GM23338 (cell line): ENCODE results near the gene OR13C4. TPM values are rescaled to one million over a fixed set of nuclear protein-coding genes. Genes with fewer than 3 reads are reported as not detected.

ENCODE experiments used
- ATAC-seq: fragments of 200-7000 bp; cut with Tn5 transposase; 3 replicates; pipeline ENCODE4 v1.9.1; 2020
- DNase-seq: peaks from one replicate; pipeline ENCODE4 v3.0.0-alpha.2; 2015; ENCODE audit warnings: low spot score
- H2AFZ ChIP-seq: fragments of 200-600 bp; sonication (generic); 2 replicates; pipeline ENCODE4 v1.8.0; 2016; ENCODE audit warnings: antibody characterized with exemption, mild to moderate bottlenecking, moderate library complexity
- H3F3A ChIP-seq: fragments of 200-600 bp; sonication (generic); replicated peaks from 2 replicates; pipeline ENCODE4 v1.8.0; 2017; ENCODE audit warnings: antibody characterized with exemption, mixed run types, low read depth
- H3K27ac ChIP-seq: fragments of 200-600 bp; sonication (generic); 2 replicates; pipeline ENCODE4 v1.6.1; 2016; ENCODE audit warnings: low read depth
- H3K27me3 ChIP-seq: fragments of 200-600 bp; sonication (generic); 2 replicates; pipeline ENCODE4 v1.8.0; 2016; ENCODE audit warnings: mild to moderate bottlenecking, mixed run types, moderate library complexity; ENCODE audit not compliant: insufficient read depth
- H3K36me3 ChIP-seq: fragments of 200-600 bp; sonication (generic); 2 replicates; pipeline ENCODE4 v1.8.0; 2016; ENCODE audit warnings: mild to moderate bottlenecking; ENCODE audit not compliant: insufficient read depth
- H3K4me1 ChIP-seq: fragments of 200-600 bp; sonication (generic); 2 replicates; pipeline ENCODE4 v1.8.0; 2016; ENCODE audit warnings: mild to moderate bottlenecking, moderate library complexity; ENCODE audit not compliant: insufficient read depth
- H3K4me2 ChIP-seq: fragments of 200-600 bp; sonication (generic); 2 replicates; pipeline ENCODE4 v1.7.1; 2017; ENCODE audit warnings: mixed run types
- H3K4me3 ChIP-seq: fragments of 200-600 bp; sonication (generic); 2 replicates; pipeline ENCODE4 v1.6.1; 2016; ENCODE audit warnings: mixed run types
- H3K79me2 ChIP-seq: fragments of 200-600 bp; sonication (generic); replicated peaks from 2 replicates; pipeline ENCODE4 v1.8.0; 2017; ENCODE audit warnings: mild to moderate bottlenecking; ENCODE audit not compliant: insufficient read depth
- H3K9me2 ChIP-seq: fragments of 200-600 bp; sonication (generic); 2 replicates; pipeline ENCODE4 v1.8.0; 2017; ENCODE audit not compliant: insufficient read depth
- H4K20me1 ChIP-seq: fragments of 200-600 bp; sonication (generic); replicated peaks from 2 replicates; pipeline ENCODE4 v1.8.0; 2017; ENCODE audit warnings: mild to moderate bottlenecking; ENCODE audit not compliant: insufficient read depth
- H3K27ac Mint-ChIP-seq: 2 replicates; pipeline ENCODE4 v1.8.0; 2020; ENCODE audit warnings: inconsistent platforms, mild to moderate bottlenecking, moderate library complexity, mixed read lengths
- H3K27me3 Mint-ChIP-seq: 3 replicates; pipeline ENCODE4 v1.8.0; 2022; ENCODE audit warnings: low read depth, mild to moderate bottlenecking, moderate library complexity, mixed read lengths, inconsistent platforms; ENCODE audit not compliant: insufficient read depth, poor library complexity
- H3K36me3 Mint-ChIP-seq: 3 replicates; pipeline ENCODE4 v1.8.0; 2021; ENCODE audit warnings: low read depth, mild to moderate bottlenecking, inconsistent platforms, moderate library complexity, mixed read lengths
- H3K4me1 Mint-ChIP-seq: 3 replicates; pipeline ENCODE4 v1.8.0; 2020; ENCODE audit warnings: mild to moderate bottlenecking, inconsistent platforms, mixed read lengths
- H3K4me3 Mint-ChIP-seq: 3 replicates; pipeline ENCODE4 v1.8.0; 2021; ENCODE audit warnings: moderate library complexity, mild to moderate bottlenecking, inconsistent platforms, mixed read lengths
- H3K9me3 Mint-ChIP-seq: 3 replicates; pipeline ENCODE4 v1.8.0; 2020; ENCODE audit warnings: moderate library complexity, mild to moderate bottlenecking, inconsistent platforms, mixed read lengths
- CREB1 ChIP-seq: fragments of 250-450 bp; sonication (Bioruptor Pico); IDR thresholded peaks from 2 replicates; pipeline ENCODE4 v1.5.0; 2020; ENCODE audit warnings: low read depth, mild to moderate bottlenecking, moderate library complexity
- CTCF ChIP-seq, 2 experiments: fragments of 200-600 bp in 1 of 2; sonication (generic) in 1 of 2; conservative IDR thresholded peaks; 2 replicates each; pipeline versions ENCODE4 v1.5.1 to v1.6.1; 2016 to 2017; ENCODE audit warnings: antibody characterized with exemption in 2 of 2, low read depth in 2 of 2, mild to moderate bottlenecking in 2 of 2, moderate library complexity in 1 of 2
- REST ChIP-seq: IDR thresholded peaks from one replicate; pipeline ENCODE4 v1.6.1; 2018; ENCODE audit warnings: antibody characterized with exemption; ENCODE audit not compliant: unreplicated experiment
- ZNF462 ChIP-seq: fragments of 250-450 bp; sonication (Bioruptor Pico); IDR thresholded peaks from 2 replicates; pipeline ENCODE4 v1.5.0; 2020; ENCODE audit warnings: mild to moderate bottlenecking, moderate library complexity
- polyA plus RNA-seq: library from polyadenylated mRNA; unstranded; fragments of >200 nt; fragmentation: Nextera tagmentation; extraction: Ambion mirVana; gene quantifications from 2 replicates; pipeline ENCODE4 v1.2.1, GENCODE V29; 2016
- total RNA-seq: library from RNA; depleted of rRNA; stranded (reverse); fragments of >200 nt; shearing (Covaris generic); gene quantifications from 2 replicates; pipeline ENCODE4 v1.2.3, GENCODE V29; 2014

Gene OR13C4
- total and polyA plus RNA-seq, 2 experiments from 2014 or later = not detected

DNA sequence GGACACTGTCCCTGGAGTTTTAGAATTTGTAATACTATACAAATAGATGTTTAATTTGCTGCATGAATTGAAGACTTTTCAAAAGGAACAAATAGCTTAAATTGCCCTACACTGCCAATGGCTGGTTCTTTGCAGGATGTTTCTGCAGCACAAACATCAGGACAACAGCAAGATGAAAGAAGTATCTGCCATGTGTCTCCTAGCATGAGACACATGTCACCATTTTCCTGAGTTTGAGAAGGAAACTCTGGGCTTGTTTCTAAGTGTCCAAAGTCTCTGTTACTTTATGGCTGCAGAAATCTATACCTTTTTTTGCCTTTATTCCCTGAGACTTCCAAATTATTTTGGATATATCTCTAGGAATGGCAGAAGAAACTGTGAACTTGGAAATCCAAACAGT, 23.6 kb downstream of the OR13C4 start (continued):
- no peak for TF ChIP-seq REST
- TF ChIP-seq CREB1 (CRISPR knock-in tag) = no peak

- H3K36me3 Mint-ChIP-seq = no peaks in the 10 kb centered on the region; the same call in 2 of the 3 replicates
- H3K4me3 ChIP-seq = no peak overlapping the region
- TF ChIP-seq CTCF (conservative IDR thresholded peaks at IDR 0.05; ENCODE audit: low read depth in 2 of 2) = peak; percentile 54 to 63
- no peak for TF ChIP-seq REST
- no peaks in the 10 kb centered on the region for H3K27me3 ChIP-seq
- no peaks in the 10 kb centered on the region for H3K27me3 Mint-ChIP-seq
- ATAC-seq = peak; percentile 48
- H3K9me2 ChIP-seq = no peaks in the 10 kb centered on the region
- H3K4me2 ChIP-seq = no peak overlapping the region
- no peak overlapping the region for H3K4me3 Mint-ChIP-seq
- H3K9me3 Mint-ChIP-seq = peaks cover 9% of the 10 kb centered on the region; the same call in 2 of the 3 replicates
- no peaks in the 10 kb centered on the region for H4K20me1 ChIP-seq
- H3K27ac Mint-ChIP-seq = no peak overlapping the region
- no peaks in the 10 kb centered on the region for H3K4me1 ChIP-seq
- H3K36me3 ChIP-seq = no peaks in the 10 kb centered on the region
- no peaks in the 10 kb centered on the region for H3K79me2 ChIP-seq
- H3K4me1 Mint-ChIP-seq = no peaks in the 10 kb centered on the region
- no peaks in the 10 kb centered on the region for H3F3A ChIP-seq
- DNase-seq = peak; percentile 65
- H3K27ac ChIP-seq = no peak overlapping the region
- no peak overlapping the region for H2AFZ ChIP-seq
These were observed 32.2 kb downstream of the OR13C4 start for GRCh38 chr9:104494808-104495207.

DNA sequence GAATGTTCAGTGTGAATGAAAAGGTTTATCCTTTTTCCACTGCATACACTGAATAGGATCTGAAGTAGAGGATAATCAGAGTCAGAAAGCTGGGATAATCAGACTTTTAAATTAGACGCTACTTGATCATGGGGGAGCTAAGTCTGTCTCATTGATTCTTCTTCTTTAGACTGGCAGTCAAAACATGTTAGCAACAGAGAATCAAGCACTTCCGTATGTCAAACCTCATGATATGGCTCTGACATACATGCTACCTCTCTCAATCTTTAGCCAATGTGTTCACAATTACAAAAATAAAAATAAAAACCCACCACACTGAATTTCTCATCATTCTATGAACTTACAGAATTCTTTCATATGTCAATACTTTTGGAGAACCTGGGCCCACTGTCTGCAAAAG, 42.0 kb downstream of the OR13C4 start:
- H3K79me2 ChIP-seq = no peaks in the 10 kb centered on the region
- H3K36me3 ChIP-seq = no peaks in the 10 kb centered on the region
- no peaks in the 10 kb centered on the region for H3K4me1 ChIP-seq
- Mint-ChIP-seq H3K4me1 (no peaks in the 10 kb centered on the region), H3K36me3 (no peaks in the 10 kb centered on the region), H3K4me3 (no peak overlapping the region), H3K27me3 (peaks cover 2% of the 10 kb centered on the region), H3K9me3 (peaks cover 7% of the 10 kb centered on the region; the same call in 1 of the 3 replicates), H3K27ac (no peak overlapping the region)
- H4K20me1 ChIP-seq = no peaks in the 10 kb centered on the region
- DNase-seq (no peak), ATAC-seq (no peak)
- no peaks in the 10 kb centered on the region for H3K9me2 ChIP-seq
- no peaks in the 10 kb centered on the region for H3F3A ChIP-seq
- H3K4me3 ChIP-seq = no peak overlapping the region
- no peak overlapping the region for H3K4me2 ChIP-seq
- no peak overlapping the region for H2AFZ ChIP-seq
- no peaks in the 10 kb centered on the region for H3K27me3 ChIP-seq
- H3K27ac ChIP-seq = no peak overlapping the region
- no peak for TF ChIP-seq ZNF462 (CRISPR knock-in tag)
